ENCODE measurements around the gene AIG1. TPM values are rescaled to one million over a fixed set of nuclear protein-coding genes. Genes with fewer than 3 reads are reported as not detected.

Gene AIG1
- total RNA-seq, 1 donor from 2014 or later = 60.6 TPM

DNA sequence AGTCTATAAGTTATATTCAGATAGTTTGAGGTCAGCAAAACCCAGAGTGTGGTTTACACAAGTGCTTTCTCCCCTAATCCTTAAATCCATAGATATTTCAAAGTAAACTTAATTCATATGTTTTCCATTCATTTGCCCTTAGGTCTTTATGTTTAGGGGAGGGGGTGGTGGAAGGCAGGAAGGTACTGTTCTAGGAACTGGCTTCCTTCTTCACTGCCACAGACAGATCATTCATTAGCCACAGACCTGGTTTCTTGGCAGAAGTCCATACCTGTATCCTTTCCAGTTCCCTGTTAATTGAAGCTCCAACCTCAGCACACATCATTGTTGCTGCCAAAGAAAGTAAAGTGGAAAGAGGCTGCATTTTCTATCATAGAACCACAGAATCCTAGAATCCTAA lies 123.0 kb downstream of the AIG1 start:
- FAIRE-seq = no peak
- no peak overlapping the region for H3K4me3 ChIP-seq (ENCODE audit: low read depth, low read length)
- TF ChIP-seq, protein P1, sequence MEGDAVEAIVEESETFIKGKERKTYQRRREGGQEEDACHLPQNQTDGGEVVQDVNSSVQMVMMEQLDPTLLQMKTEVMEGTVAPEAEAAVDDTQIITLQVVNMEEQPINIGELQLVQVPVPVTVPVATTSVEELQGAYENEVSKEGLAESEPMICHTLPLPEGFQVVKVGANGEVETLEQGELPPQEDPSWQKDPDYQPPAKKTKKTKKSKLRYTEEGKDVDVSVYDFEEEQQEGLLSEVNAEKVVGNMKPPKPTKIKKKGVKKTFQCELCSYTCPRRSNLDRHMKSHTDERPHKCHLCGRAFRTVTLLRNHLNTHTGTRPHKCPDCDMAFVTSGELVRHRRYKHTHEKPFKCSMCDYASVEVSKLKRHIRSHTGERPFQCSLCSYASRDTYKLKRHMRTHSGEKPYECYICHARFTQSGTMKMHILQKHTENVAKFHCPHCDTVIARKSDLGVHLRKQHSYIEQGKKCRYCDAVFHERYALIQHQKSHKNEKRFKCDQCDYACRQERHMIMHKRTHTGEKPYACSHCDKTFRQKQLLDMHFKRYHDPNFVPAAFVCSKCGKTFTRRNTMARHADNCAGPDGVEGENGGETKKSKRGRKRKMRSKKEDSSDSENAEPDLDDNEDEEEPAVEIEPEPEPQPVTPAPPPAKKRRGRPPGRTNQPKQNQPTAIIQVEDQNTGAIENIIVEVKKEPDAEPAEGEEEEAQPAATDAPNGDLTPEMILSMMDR (IDR thresholded peaks at IDR 0.05; ENCODE audit: insufficient read depth, low read length, severe bottlenecking) = no peak
- DNase-seq (ENCODE audit: low read depth) = no peak
- H3K36me3 ChIP-seq (ENCODE audit: control insufficient read depth, insufficient read depth, low read length) = peaks cover 6% of the 10 kb centered on the region
- no peaks in the 10 kb centered on the region for H3K27me3 ChIP-seq (ENCODE audit: control insufficient read depth, insufficient read depth, low read length)

- Histone ChIP-seq H3K36me3 (ENCODE audit: control insufficient read depth, insufficient read depth, low read length) (peaks cover 6% of the 10 kb centered on the region), H3K4me3 (ENCODE audit: low read depth, low read length) (no peak overlapping the region), H3K27me3 (ENCODE audit: control insufficient read depth, insufficient read depth, low read length) (no peaks in the 10 kb centered on the region)
- TF ChIP-seq, protein P1 (IDR thresholded peaks at IDR 0.05; ENCODE audit: insufficient read depth, low read length, severe bottlenecking) = no peak
- FAIRE-seq (no peak), DNase-seq (ENCODE audit: low read depth) (no peak)
Measured at GRCh38 chr6:143185288-143185687, 124.6 kb downstream of the AIG1 start.

DNA sequence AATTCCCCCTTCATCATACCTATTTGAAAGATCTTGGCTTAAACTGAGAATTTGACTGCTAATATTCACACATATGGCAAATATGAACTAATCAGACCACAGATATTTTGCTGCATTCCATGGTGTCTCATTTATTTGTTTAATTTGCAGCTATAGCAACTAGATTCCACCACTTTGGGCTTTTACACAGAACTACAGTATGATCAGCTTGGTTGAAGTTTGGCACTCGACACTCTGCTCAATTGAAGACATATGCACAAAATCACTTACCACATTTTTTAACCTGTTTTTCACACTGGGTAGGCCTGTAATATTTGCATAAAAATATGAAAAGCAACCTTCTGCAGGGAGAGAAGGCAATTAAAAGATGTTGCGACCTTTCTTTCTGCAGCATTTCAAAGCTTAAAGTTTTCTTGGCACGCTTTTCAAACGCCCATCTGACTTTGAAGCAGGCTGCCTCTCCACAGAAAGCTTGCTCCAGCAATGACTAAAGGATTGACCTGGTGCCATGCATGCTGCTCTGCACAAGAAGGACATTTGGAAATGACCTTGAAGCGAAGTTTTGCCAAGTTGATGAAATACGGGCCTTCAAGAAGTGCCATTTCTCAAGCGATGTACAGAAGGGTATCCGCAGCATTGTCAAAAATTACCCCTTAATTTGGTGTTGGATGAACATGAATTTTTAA lies 126.7 kb downstream of the AIG1 start:
- H3K36me3 ChIP-seq (ENCODE audit: control insufficient read depth, insufficient read depth, low read length) = peaks cover 8% of the 10 kb centered on the region
- DNase-seq (ENCODE audit: low read depth) = peak; percentile 60
- FAIRE-seq = no peak
- TF ChIP-seq, protein P1 (IDR thresholded peaks at IDR 0.05; ENCODE audit: insufficient read depth, low read length, severe bottlenecking) = no peak
- no peak overlapping the region for H3K4me3 ChIP-seq (ENCODE audit: low read depth, low read length)
- no peaks in the 10 kb centered on the region for H3K27me3 ChIP-seq (ENCODE audit: control insufficient read depth, insufficient read depth, low read length)

- no peak for FAIRE-seq
- TF ChIP-seq, protein P1 (IDR thresholded peaks at IDR 0.05; ENCODE audit: insufficient read depth, low read length, severe bottlenecking) = no peak
- Histone ChIP-seq H3K27me3 (ENCODE audit: control insufficient read depth, insufficient read depth, low read length) (no peaks in the 10 kb centered on the region), H3K4me3 (ENCODE audit: low read depth, low read length) (no peak overlapping the region), H3K36me3 (ENCODE audit: control insufficient read depth, insufficient read depth, low read length) (peaks cover 8% of the 10 kb centered on the region)
- DNase-seq (ENCODE audit: low read depth) = no peak
Measured at GRCh38 chr6:143188292-143188691, 127.6 kb downstream of the AIG1 start.

- DNase-seq (ENCODE audit: low read depth) = no peak
- no peaks in the 10 kb centered on the region for H3K27me3 ChIP-seq (ENCODE audit: control insufficient read depth, insufficient read depth, low read length)
- TF ChIP-seq, protein P1 (IDR thresholded peaks at IDR 0.05; ENCODE audit: insufficient read depth, low read length, severe bottlenecking) = no peak
- FAIRE-seq = no peak
- peaks cover 4% of the 10 kb centered on the region for H3K36me3 ChIP-seq (ENCODE audit: control insufficient read depth, insufficient read depth, low read length)
- H3K4me3 ChIP-seq (ENCODE audit: low read depth, low read length) = no peak overlapping the region
Measured at GRCh38 chr6:143191361-143191760, 130.7 kb downstream of the AIG1 start.

GRCh38 chr6:143192766-143193165 lies 132.1 kb downstream of the AIG1 start:
- Histone ChIP-seq H3K36me3 (ENCODE audit: control insufficient read depth, insufficient read depth, low read length) (peaks cover 3% of the 10 kb centered on the region), H3K27me3 (ENCODE audit: control insufficient read depth, insufficient read depth, low read length) (no peaks in the 10 kb centered on the region), H3K4me3 (ENCODE audit: low read depth, low read length) (no peak overlapping the region)
- FAIRE-seq (no peak), DNase-seq (ENCODE audit: low read depth) (peak; percentile 17)
- TF ChIP-seq, protein P1 (IDR thresholded peaks at IDR 0.05; ENCODE audit: insufficient read depth, low read length, severe bottlenecking) = no peak

All from bronchial epithelial cell (primary cell).